GM12878 (cell line): ENCODE measurements around the gene NSUN7. TPM values are rescaled to one million over a fixed set of nuclear protein-coding genes. Genes with fewer than 3 reads are reported as not detected.

Experiments used
- ATAC-seq: fragments of 200-7000 bp; cut with Tn5 transposase; 3 replicates; pipeline ENCODE4 v1.9.1; 2020; ENCODE audit warnings: mild to moderate bottlenecking, moderate library complexity
- BruUV-seq: library from RNA; stranded (reverse); fragments of 400-500 nt; replicated peaks from 2 replicates; lab custom pipeline; 2021; lab: Mats Ljungman, UMichigan
- CTCF ChIA-PET: fragments of 300-600 bp; sonication (Branson Sonifier 250); formaldehyde crosslinking; extraction: SDS; loops from one replicate; lab custom pipeline; 2021; ENCODE audit warnings: inconsistent platforms; lab: Yijun Ruan, JAX
- POLR2A ChIA-PET: fragments of 350-600 bp; formaldehyde crosslinking; extraction: SDS; loops from one replicate; lab custom pipeline; 2021; ENCODE audit warnings: inconsistent platforms; lab: Charles Lee
- RAD21 ChIA-PET: fragments of 300-600 bp; sonication (Branson Sonifier 250); formaldehyde crosslinking; loops from one replicate; lab custom pipeline; 2023; ENCODE audit warnings: antibody characterized with exemption; ENCODE audit not compliant: unreplicated experiment; lab: Charles Lee
- SMC1A ChIA-PET: fragments of 300-600 bp; sonication (Branson Sonifier 250); formaldehyde crosslinking; loops from one replicate; lab custom pipeline; 2023; ENCODE audit not compliant: unreplicated experiment, uncharacterized antibody; lab: Charles Lee
- DNase-seq: peaks from one replicate; pipeline ENCODE4 v3.0.0-alpha.2; 2011; ENCODE audit warnings: low read depth, low spot score
- FAIRE-seq: peaks from 3 replicates; lab custom pipeline; 2011; peaks lifted over from hg19 to GRCh38; lab: Jason Lieb, UNC
- H2AFZ ChIP-seq: 2 replicates; pipeline ENCODE4 v1.6.0; 2011; ENCODE audit warnings: low read depth, low read length, control low read depth; ENCODE audit not compliant: control insufficient read depth
- H3K27ac ChIP-seq: 2 replicates; pipeline ENCODE4 v1.5.1; 2011; ENCODE audit warnings: control low read depth; ENCODE audit not compliant: control insufficient read depth, insufficient read depth
- H3K27me3 ChIP-seq, 2 experiments: replicated peaks in 1 of 2; 2 replicates each; pipeline versions ENCODE4 v1.6.0 to v1.6.1; 2011; ENCODE audit warnings: low read length in 1 of 2; ENCODE audit not compliant: control insufficient read depth in 2 of 2, insufficient read depth in 2 of 2
- H3K36me3 ChIP-seq, 2 experiments: 2 replicates each; pipeline ENCODE4 v1.5.1; 2011; ENCODE audit warnings: low read length in 1 of 2; ENCODE audit not compliant: control insufficient read depth in 2 of 2, insufficient read depth in 2 of 2
- H3K4me1 ChIP-seq: 2 replicates; pipeline ENCODE4 v1.6.1; 2011; ENCODE audit warnings: mild to moderate bottlenecking, low read length, moderate library complexity, mixed read lengths; ENCODE audit not compliant: control insufficient read depth, insufficient read depth
- H3K4me2 ChIP-seq: 2 replicates; pipeline ENCODE4 v1.6.0; 2011; ENCODE audit warnings: control low read depth; ENCODE audit not compliant: control insufficient read depth, insufficient read depth
- H3K4me3 ChIP-seq: fragments of 200-600 bp; sonication (generic); 2 replicates; pipeline ENCODE4 v1.5.1; 2016
- H3K79me2 ChIP-seq: 2 replicates; pipeline ENCODE4 v1.6.0; 2011; ENCODE audit warnings: low read length; ENCODE audit not compliant: control insufficient read depth, insufficient read depth
- H3K9ac ChIP-seq: 2 replicates; pipeline ENCODE4 v1.8.0; 2011; ENCODE audit warnings: low read length, control low read depth, mixed read lengths; ENCODE audit not compliant: control insufficient read depth, insufficient read depth
- H3K9me3 ChIP-seq: replicated peaks from 3 replicates; pipeline ENCODE4 v1.5.1; 2011; ENCODE audit warnings: mild to moderate bottlenecking, low read length; ENCODE audit not compliant: control insufficient read depth, insufficient read depth
- H4K20me1 ChIP-seq: 2 replicates; pipeline ENCODE4 v1.6.0; 2011; ENCODE audit not compliant: control insufficient read depth, insufficient read depth
- NBN ChIP-seq: fragments of 450-650 bp; IDR thresholded peaks from 2 replicates; pipeline ENCODE4 v1.6.1; 2016
- POU2F2 ChIP-seq: IDR thresholded peaks from 3 replicates; pipeline ENCODE4 v1.6.1; 2011; ENCODE audit warnings: low read depth, mild to moderate bottlenecking, low read length, borderline replicate concordance
- SMAD1 ChIP-seq: fragments of 450-650 bp; IDR thresholded peaks from 2 replicates; pipeline ENCODE4 v1.6.1; 2018; ENCODE audit warnings: mild to moderate bottlenecking, low read depth; ENCODE audit not compliant: partially characterized antibody
- TAF1 ChIP-seq: IDR thresholded peaks from 2 replicates; pipeline ENCODE4 v1.6.1; 2011; ENCODE audit warnings: mild to moderate bottlenecking, low read depth, low read length, borderline replicate concordance
- ZNF592 ChIP-seq: fragments of 450-650 bp; IDR thresholded peaks from 2 replicates; pipeline ENCODE4 v1.6.1; 2017; ENCODE audit warnings: mild to moderate bottlenecking, moderate library complexity
- ZZZ3 ChIP-seq: IDR thresholded peaks from 2 replicates; pipeline ENCODE4 v1.6.1; 2011; ENCODE audit warnings: low read depth; ENCODE audit not compliant: control insufficient read depth, insufficient read length
- WGBS: methylation state at CpG from one replicate; pipeline ENCODE4 v1.1.6; 2016; ENCODE audit warnings: low lambda C conversion rate; ENCODE audit not compliant: insufficient replicate concordance, insufficient coverage; ENCODE audit errors: missing lambda C conversion rate; 5-methylcytosine and 5-hydroxymethylcytosine counted together
- in situ Hi-C: fragments of 300-500 bp; cut with MboI; formaldehyde crosslinking; loops from 9 replicates; pipeline ENCODE4 v1.14.3; 2018; ENCODE audit warnings: mixed read lengths
- intact Hi-C: fragments of 100-400 bp; cut with micrococcal nuclease; formaldehyde crosslinking; loops from one replicate; pipeline ENCODE4 v1.14.2; 2022; ENCODE audit not compliant: unreplicated experiment
- polyA plus RNA-seq, 11 experiments: library from polyadenylated mRNA; depleted of rRNA in 4 of 11; unstranded in 6 of 11; stranded (reverse) in 5 of 11; fragments of >200 nt; fragmentation: Nextera tagmentation in 4 of 11; fragmentation: Illumina TruSeq in 1 of 11; extraction: Ambion mirVana in 4 of 11; extraction: Trizol in 1 of 11; gene quantifications; 1 replicate in 1 of 11; 2 replicates in 10 of 11; pipeline versions ENCODE4 v1.2.1 to v1.2.3, GENCODE V29; 2011 to 2016; ENCODE audit warnings: inconsistent platforms in 2 of 11, missing spikeins in 2 of 11, low read depth in 1 of 11
- total RNA-seq, 4 experiments: library from RNA; depleted of rRNA in 3 of 4; stranded (reverse); fragments of >200 nt in 3 of 4; fragmentation: Illumina TruSeq in 1 of 4; extraction: Trizol in 1 of 4; gene quantifications; 2 replicates each; pipeline versions ENCODE4 v1.2.1 to v1.2.3, GENCODE V29; 2013 to 2021

NSUN7 gene
- total and polyA plus RNA-seq, 10 of the 15 experiments (the other 5 are each of a cell fraction or from before 2014, with no cell fraction given), result 0.02 to 0.21 (median 0.15) TPM; not detected in 3

GRCh38 chr4:40820101-40820500 lies 70.3 kb downstream of the NSUN7 start (continued):
- TF ChIP-seq ZNF592, result no peak
- TF ChIP-seq NBN, result no peak

DNA sequence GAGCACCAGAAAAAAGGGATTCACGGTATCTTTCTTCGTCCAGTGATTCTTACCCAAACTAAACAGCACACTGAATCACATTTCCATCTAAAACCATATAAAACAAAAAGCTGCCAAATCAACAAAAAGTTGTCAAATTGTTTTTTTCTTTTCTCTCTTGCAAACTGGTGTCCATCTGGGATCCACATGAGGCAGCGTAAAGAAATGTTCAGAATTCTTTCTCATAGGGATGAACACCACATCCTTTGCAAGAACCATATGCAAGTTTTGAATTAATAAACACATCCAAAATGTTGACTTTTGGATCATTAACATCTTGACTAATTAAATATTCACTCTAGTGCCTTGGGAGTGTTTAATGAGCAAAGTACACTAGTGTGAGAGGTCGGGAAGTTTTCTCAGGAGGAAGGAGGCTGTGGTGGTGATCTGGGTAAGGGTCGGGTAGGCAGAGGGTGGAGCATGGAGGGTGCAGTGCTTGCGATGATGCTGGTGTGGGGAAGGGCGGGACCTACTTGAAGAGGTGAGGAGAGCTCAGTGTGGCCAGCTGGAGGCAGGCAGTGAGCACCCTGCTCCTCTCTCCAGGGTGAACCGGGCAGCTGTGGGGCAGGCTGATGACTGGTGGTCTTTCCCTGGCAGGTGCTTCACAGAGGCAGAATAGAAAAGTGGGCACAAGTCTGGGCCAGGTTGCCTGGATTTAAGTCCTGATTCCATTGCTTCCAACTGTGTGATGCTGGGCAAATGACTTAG lies 72.8 kb downstream of the NSUN7 start:
- no peak for DNase-seq
- Histone ChIP-seq H4K20me1 (no peaks in the 10 kb centered on the region), H3K36me3 (no peaks in the 10 kb centered on the region; a peak in 1 of 4 replicates), H3K9ac (no peak overlapping the region), H3K27me3 (no peaks in the 10 kb centered on the region), H2AFZ (no peak overlapping the region), H3K9me3 (no peaks in the 10 kb centered on the region; the same call in 2 of the 3 replicates), H3K4me1 (peaks cover 10% of the 10 kb centered on the region), H3K79me2 (no peaks in the 10 kb centered on the region), H3K27ac (no peak overlapping the region), H3K4me3 (no peak overlapping the region), H3K4me2 (no peak overlapping the region)
- no peak for TF ChIP-seq SMAD1
- no peak for TF ChIP-seq TAF1
- TF ChIP-seq ZZZ3, result no peak
- TF ChIP-seq POU2F2, result no peak
- CTCF ChIA-PET, result no interaction called here
- intact Hi-C loops (no loop called here), in situ Hi-C loops (no loop called here)
- WGBS, result 72% methylated on average over 6 of the region's 8 CpGs
- RAD21 ChIA-PET, result no interaction called here
- BruUV-seq, result no TSS peak
- no peak for ATAC-seq
- SMC1A ChIA-PET, result no interaction called here
- POLR2A ChIA-PET, result no interaction called here
- FAIRE-seq, result no peak
